ENCODE results near the gene ANO6.
"Not testable (repeated sequence)": the region's sequence is repeated elsewhere in the genome, so short reads cannot be mapped to it uniquely, and the experiment has no call there.

ANO6 gene

GRCh38 chr12:45215419-45216229, at the start of gene ANO6:
TSS of gene ANO6 (plus strand) at chr12:45216095. CDS start at chr12:45216322, 227 bp downstream.
- peak; percentile 80 for DNase-seq

GRCh38 chr12:45168976-45169375, 46.9 kb upstream of the ANO6 start:
- DNase-seq: no peak

- DNase-seq: no peak
Measured at GRCh38 chr12:45170456-45171042, 45.3 kb upstream of the ANO6 start.

- not testable (repeated sequence) for DNase-seq
Measured at GRCh38 chr12:45173293-45173692, 42.6 kb upstream of the ANO6 start.

GRCh38 chr12:45174595-45174994, 41.3 kb upstream of the ANO6 start:
- DNase-seq: no peak

- no peak for DNase-seq
Measured at GRCh38 chr12:45178771-45179170, 37.1 kb upstream of the ANO6 start.

- no peak for DNase-seq
Measured at GRCh38 chr12:45182511-45182910, 33.4 kb upstream of the ANO6 start.

- DNase-seq: no peak
Measured at GRCh38 chr12:45183246-45183645, 32.6 kb upstream of the ANO6 start.

- peak; percentile 9 for DNase-seq
Measured at GRCh38 chr12:45184147-45184963, 31.5 kb upstream of the ANO6 start.

GRCh38 chr12:45186762-45187161, 29.1 kb upstream of the ANO6 start:
- no peak for DNase-seq

GRCh38 chr12:45189766-45190403, 26.0 kb upstream of the ANO6 start:
- DNase-seq: no peak

GRCh38 chr12:45191239-45191638, 24.7 kb upstream of the ANO6 start:
- no peak for DNase-seq

- no peak for DNase-seq
Measured at GRCh38 chr12:45192707-45193106, 23.2 kb upstream of the ANO6 start.

GRCh38 chr12:45200491-45201043, 15.3 kb upstream of the ANO6 start:
- no peak for DNase-seq

- no peak for DNase-seq
Measured at GRCh38 chr12:45203767-45204166, 12.1 kb upstream of the ANO6 start.

GRCh38 chr12:45204757-45205156, 11.1 kb upstream of the ANO6 start:
- DNase-seq: no peak

GRCh38 chr12:45205165-45205825, 10.6 kb upstream of the ANO6 start:
- DNase-seq: no peak

- DNase-seq: no peak
Measured at GRCh38 chr12:45208604-45209487, 7.0 kb upstream of the ANO6 start.

GRCh38 chr12:45209784-45210183, 6.1 kb upstream of the ANO6 start:
- DNase-seq: no peak

GRCh38 chr12:45212064-45212463, 3.8 kb upstream of the ANO6 start:
- no peak for DNase-seq

- no peak for DNase-seq
Measured at GRCh38 chr12:45213107-45213506, 2.8 kb upstream of the ANO6 start.
